SK-N-SH (cell line): ENCODE measurements around the gene PHEX. TPM values are rescaled to one million over a fixed set of nuclear protein-coding genes. Genes with fewer than 3 reads are reported as not detected.

Experiments
- CTCF ChIA-PET: fragments of 300-600, 350-600 bp; formaldehyde crosslinking; extraction: SDS; loops from one replicate; lab custom pipeline; 2021; lab: Yijun Ruan, JAX
- POLR2A ChIA-PET: fragments of 350-600 bp; sonication (Branson Sonifier 250); formaldehyde crosslinking; extraction: SDS; loops from one replicate; lab custom pipeline; 2020; ENCODE audit warnings: antibody characterized with exemption, inconsistent platforms; lab: Yijun Ruan, JAX
- DNase-seq: peaks from one replicate; pipeline ENCODE4 v3.0.0; 2012
- H2AFZ ChIP-seq: fragments of 200-600 bp; sonication (generic); 2 replicates; pipeline ENCODE4 v1.8.1; 2016; ENCODE audit warnings: antibody characterized with exemption, mild to moderate bottlenecking, low read depth
- H3F3A ChIP-seq: fragments of 200-600 bp; sonication (generic); replicated peaks from 2 replicates; pipeline ENCODE3; 2016; ENCODE audit warnings: antibody characterized with exemption, mild to moderate bottlenecking; ENCODE audit not compliant: insufficient read depth
- H3K27ac ChIP-seq, 2 experiments: fragments of 200-500 bp in 1 of 2; fragments of 200-600 bp in 1 of 2; sonication (Bioruptor generic) in 1 of 2; sonication (generic), shearing (Covaris generic) in 1 of 2; 2 replicates each; pipeline versions ENCODE4 v1.5.1 to v1.6.1; 2014 to 2016; ENCODE audit warnings: low read depth in 2 of 2, inconsistent platforms in 1 of 2, low read length in 1 of 2, mild to moderate bottlenecking in 1 of 2, mixed read lengths in 1 of 2
- H3K27me3 ChIP-seq: fragments of 200-600 bp; sonication (generic), shearing (Covaris generic); 2 replicates; pipeline ENCODE4 v1.6.1; 2016; ENCODE audit warnings: mixed run types; ENCODE audit not compliant: insufficient read depth
- H3K36me3 ChIP-seq, 2 experiments: fragments of 200-500 bp in 1 of 2; fragments of 200-600 bp in 1 of 2; sonication (Bioruptor generic) in 1 of 2; sonication (generic) in 1 of 2; replicated peaks in 1 of 2; 2 replicates each; pipeline versions ENCODE3 to v1.5.1; 2014 to 2016; ENCODE audit warnings: low read length in 1 of 2, mild to moderate bottlenecking in 1 of 2; ENCODE audit not compliant: insufficient read depth in 2 of 2, control insufficient read depth in 1 of 2
- H3K4me1 ChIP-seq, 2 experiments: fragments of 200-500 bp in 1 of 2; fragments of 200-600 bp in 1 of 2; sonication (Bioruptor generic) in 1 of 2; sonication (generic), shearing (Covaris generic) in 1 of 2; 2 replicates each; pipeline versions ENCODE4 v1.5.1 to v1.6.1; 2014 to 2016; ENCODE audit warnings: low read depth in 1 of 2, low read length in 1 of 2, mixed run types in 1 of 2; ENCODE audit not compliant: insufficient read depth in 2 of 2, control insufficient read depth in 1 of 2
- H3K4me2 ChIP-seq: fragments of 200-600 bp; sonication (generic), shearing (Covaris generic); 2 replicates; pipeline ENCODE4 v1.6.1; 2017; ENCODE audit warnings: mixed run types
- H3K4me3 ChIP-seq, 2 experiments: fragments of 200-500 bp in 1 of 2; fragments of 200-600 bp in 1 of 2; sonication (Bioruptor generic) in 1 of 2; sonication (generic), shearing (Covaris generic) in 1 of 2; 2 replicates each; pipeline versions ENCODE4 v1.5.1 to v1.8.1; 2014 to 2016; ENCODE audit warnings: low read depth in 2 of 2, inconsistent platforms in 1 of 2, low read length in 1 of 2, mild to moderate bottlenecking in 1 of 2, mixed read lengths in 1 of 2, moderate library complexity in 1 of 2
- H3K79me2 ChIP-seq: fragments of 200-600 bp; sonication (generic); 2 replicates; pipeline ENCODE4 v1.8.1; 2017; ENCODE audit warnings: mild to moderate bottlenecking; ENCODE audit not compliant: insufficient read depth
- H3K9ac ChIP-seq: fragments of 200-600 bp; sonication (generic); 2 replicates; pipeline ENCODE4 v1.6.1; 2017; ENCODE audit warnings: mixed run types
- H3K9me2 ChIP-seq: fragments of 200-600 bp; sonication (generic); 2 replicates; pipeline ENCODE4 v1.6.1; 2017; ENCODE audit warnings: mixed run types
- H3K9me3 ChIP-seq: fragments of 200-600 bp; sonication (generic); 2 replicates; pipeline ENCODE4 v1.6.1; 2017; ENCODE audit warnings: mixed run types, mild to moderate bottlenecking, moderate library complexity
- H4K20me1 ChIP-seq: fragments of 200-600 bp; sonication (generic); 2 replicates; pipeline ENCODE4 v1.6.1; 2017; ENCODE audit warnings: mild to moderate bottlenecking, mixed run types; ENCODE audit not compliant: insufficient read depth
- CHD2 ChIP-seq: fragments of 150-350 bp; IDR thresholded peaks from 2 replicates; pipeline ENCODE4 v1.6.1; 2018; ENCODE audit warnings: low read length; ENCODE audit not compliant: partially characterized antibody
- CTCF ChIP-seq: fragments of 200-600 bp; sonication (generic); IDR thresholded peaks from 2 replicates; pipeline ENCODE4 v1.6.1; 2017; ENCODE audit warnings: antibody characterized with exemption, mild to moderate bottlenecking, moderate library complexity
- EP300 ChIP-seq, 2 experiments: IDR thresholded peaks; 2 replicates each; pipeline versions ENCODE4 v1.4.0 to v1.6.1; 2012; ENCODE audit warnings: borderline replicate concordance in 1 of 2, low read depth in 1 of 2, low read length in 1 of 2
- FOSL2 ChIP-seq: IDR thresholded peaks from 2 replicates; pipeline ENCODE4 v1.4.0; 2012; ENCODE audit warnings: low read depth, mild to moderate bottlenecking, moderate library complexity, borderline replicate concordance
- FOXJ3 ChIP-seq: sonication (generic); formaldehyde crosslinking; IDR thresholded peaks from 2 replicates; pipeline ENCODE4 v1.5.1; 2020; ENCODE audit warnings: mild to moderate bottlenecking, missing genetic modification reagents
- GABPA ChIP-seq: IDR thresholded peaks from 2 replicates; pipeline ENCODE4 v1.4.0; 2012; ENCODE audit warnings: low read depth, mild to moderate bottlenecking
- IRF3 ChIP-seq: fragments of 150-350 bp; IDR thresholded peaks from 2 replicates; pipeline ENCODE4 v1.6.1; 2016; ENCODE audit warnings: mild to moderate bottlenecking, low read depth, low read length
- MAX ChIP-seq: IDR thresholded peaks from 2 replicates; pipeline ENCODE4 v1.4.0; 2012; ENCODE audit warnings: low read depth
- MXI1 ChIP-seq: IDR thresholded peaks from 2 replicates; pipeline ENCODE4 v1.6.1; 2012; ENCODE audit warnings: mild to moderate bottlenecking, low read depth, low read length, improper control_type of control experiment
- NFIC ChIP-seq: IDR thresholded peaks from 2 replicates; pipeline ENCODE4 v1.4.0; 2012; ENCODE audit warnings: borderline replicate concordance
- NRF1 ChIP-seq: IDR thresholded peaks from 2 replicates; pipeline ENCODE4 v1.6.1; 2012; ENCODE audit warnings: low read depth, mild to moderate bottlenecking, low read length
- RAD21 ChIP-seq: IDR thresholded peaks from 2 replicates; pipeline ENCODE4 v1.6.1; 2012; ENCODE audit warnings: mild to moderate bottlenecking, low read length
- REST ChIP-seq: IDR thresholded peaks from 2 replicates; pipeline ENCODE4 v1.6.1; 2012; ENCODE audit warnings: mild to moderate bottlenecking, low read depth, low read length, moderate library complexity
- TAF1 ChIP-seq: IDR thresholded peaks from 2 replicates; pipeline ENCODE4 v1.6.1; 2012; ENCODE audit warnings: low read depth, mild to moderate bottlenecking, low read length, moderate library complexity, borderline replicate concordance
- TCF12 ChIP-seq: IDR thresholded peaks from 2 replicates; pipeline ENCODE4 v1.4.0; 2012
- TEAD4 ChIP-seq: IDR thresholded peaks from 2 replicates; pipeline ENCODE4 v1.4.0; 2012; ENCODE audit warnings: mild to moderate bottlenecking, borderline replicate concordance; ENCODE audit not compliant: insufficient read depth
- USF1 ChIP-seq: IDR thresholded peaks from 2 replicates; pipeline ENCODE4 v1.4.0; 2012; ENCODE audit warnings: low read depth, borderline replicate concordance
- USF2 ChIP-seq: fragments of 150-350 bp; IDR thresholded peaks from 2 replicates; pipeline ENCODE4 v1.6.1; 2017; ENCODE audit warnings: antibody characterized with exemption, low read length, low read depth, borderline replicate concordance
- YY1 ChIP-seq: IDR thresholded peaks from 2 replicates; pipeline ENCODE4 v1.4.0; 2012; ENCODE audit warnings: low read depth, mild to moderate bottlenecking
- ZBTB33 ChIP-seq: IDR thresholded peaks from 2 replicates; pipeline ENCODE4 v1.4.0; 2012; ENCODE audit warnings: low read depth, borderline replicate concordance
- whole genome bisulfite sequencing: methylation state at CpG from one replicate; pipeline ENCODE4 v1.1.6; 2017; ENCODE audit warnings: low lambda C conversion rate; 5-methylcytosine and 5-hydroxymethylcytosine counted together
- polyA plus RNA-seq, 3 experiments: library from polyadenylated mRNA; depleted of rRNA; stranded (reverse); fragments of >200 nt; gene quantifications; 2 replicates each; pipeline ENCODE4 v1.2.3, GENCODE V29; 2012

Gene PHEX
- polyA plus RNA-seq, 1 of the 3 experiments (the other 2 are of a cell fraction): 0.35 TPM

- CTCF ChIA-PET: no interaction called here
- whole genome bisulfite sequencing: 48% methylated on average over 4 of the region's 4 CpGs
- H3K27me3 ChIP-seq: no peaks in the 10 kb centered on the region
- no peak overlapping the region for H3K27ac ChIP-seq
- no peaks in the 10 kb centered on the region for H3K36me3 ChIP-seq
- H3K4me2 ChIP-seq: no peak overlapping the region
- no peak for DNase-seq
- H4K20me1 ChIP-seq: no peaks in the 10 kb centered on the region
- H3K4me3 ChIP-seq: no peak overlapping the region
- no peak overlapping the region for H3K9ac ChIP-seq
- POLR2A ChIA-PET: no interaction called here
- no peaks in the 10 kb centered on the region for H3K9me3 ChIP-seq
- H2AFZ ChIP-seq: no peak overlapping the region
- H3F3A ChIP-seq: no peaks in the 10 kb centered on the region
- no peaks in the 10 kb centered on the region for H3K9me2 ChIP-seq
- no peaks in the 10 kb centered on the region for H3K79me2 ChIP-seq
- no peaks in the 10 kb centered on the region for H3K4me1 ChIP-seq
- TF ChIP-seq NRF1 (no peak), CTCF (no peak), FOXJ3 (CRISPR knock-in tag) (no peak), ZBTB33 (no peak), RAD21 (no peak), USF2 (no peak), IRF3 (no peak), CHD2 (no peak), GABPA (no peak), TAF1 (no peak), NFIC (no peak), REST (no peak), TEAD4 (no peak), USF1 (no peak), TCF12 (no peak), YY1 (no peak), MAX (no peak), EP300 (IDR thresholded peaks at IDR 0.05; ENCODE audit: borderline replicate concordance in 1 of 2, low read depth in 1 of 2, low read length in 1 of 2) (no peak), MXI1 (no peak), FOSL2 (no peak)
- TF ChIP-seq, all 33 proteins: peak for 0
Observed at GRCh38 chrX:22086003-22086402, 53.9 kb downstream of the PHEX start.
